AG04449 (cell line): ENCODE measurements around the gene RER1.
"Not testable (repeated sequence)": the region's sequence is repeated elsewhere in the genome, so short reads cannot be mapped to it uniquely, and the experiment has no call there.

Experiments used
- CTCF ChIA-PET: fragments of 350-600 bp; formaldehyde crosslinking; extraction: SDS; loops from one replicate; lab custom pipeline; 2021; ENCODE audit warnings: antibody characterized with exemption; lab: Yijun Ruan, JAX
- POLR2A ChIA-PET: fragments of 400-600, 350-600 bp; formaldehyde crosslinking; extraction: SDS; loops from one replicate; lab custom pipeline; 2020; ENCODE audit warnings: antibody characterized with exemption, inconsistent platforms; lab: Yijun Ruan, JAX
- DNase-seq: peaks from one replicate; pipeline ENCODE4 v3.0.0-alpha.2; 2010; ENCODE audit warnings: low read depth, low spot score
- H3K4me3 ChIP-seq: 2 replicates; pipeline ENCODE4 v1.5.1; 2011; ENCODE audit warnings: low read depth, mild to moderate bottlenecking, control low read depth, low read length
- TF ChIP-seq, protein P1 (sequence below): IDR thresholded peaks from one replicate; pipeline ENCODE4 v1.5.1; 2011; ENCODE audit warnings: mild to moderate bottlenecking, moderate library complexity, low read length, control low read depth, inconsistent platforms; ENCODE audit not compliant: insufficient read depth; ENCODE audit errors: missing control alignments

Gene RER1

DNA sequence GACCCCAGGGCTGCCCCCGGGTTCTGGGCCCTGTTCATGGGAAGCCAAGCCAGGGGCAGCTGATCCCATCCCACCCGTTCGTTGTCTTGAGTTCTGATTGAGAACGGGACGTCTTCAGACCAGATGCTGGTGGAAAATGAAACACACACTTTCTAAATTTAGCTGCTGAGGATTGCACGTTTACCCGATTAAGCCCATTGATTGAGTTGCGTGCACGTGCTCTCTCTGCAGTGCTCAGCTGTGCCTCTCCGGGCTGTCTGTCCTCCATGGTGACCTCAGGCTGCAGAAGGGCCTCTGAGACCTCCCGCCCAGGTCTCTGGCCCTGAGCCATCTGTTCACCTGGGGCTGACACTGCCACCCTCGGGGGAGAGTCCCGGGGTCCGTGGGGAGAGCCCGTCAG lies 47.7 kb downstream of the RER1 start:
- TF ChIP-seq, protein P1, sequence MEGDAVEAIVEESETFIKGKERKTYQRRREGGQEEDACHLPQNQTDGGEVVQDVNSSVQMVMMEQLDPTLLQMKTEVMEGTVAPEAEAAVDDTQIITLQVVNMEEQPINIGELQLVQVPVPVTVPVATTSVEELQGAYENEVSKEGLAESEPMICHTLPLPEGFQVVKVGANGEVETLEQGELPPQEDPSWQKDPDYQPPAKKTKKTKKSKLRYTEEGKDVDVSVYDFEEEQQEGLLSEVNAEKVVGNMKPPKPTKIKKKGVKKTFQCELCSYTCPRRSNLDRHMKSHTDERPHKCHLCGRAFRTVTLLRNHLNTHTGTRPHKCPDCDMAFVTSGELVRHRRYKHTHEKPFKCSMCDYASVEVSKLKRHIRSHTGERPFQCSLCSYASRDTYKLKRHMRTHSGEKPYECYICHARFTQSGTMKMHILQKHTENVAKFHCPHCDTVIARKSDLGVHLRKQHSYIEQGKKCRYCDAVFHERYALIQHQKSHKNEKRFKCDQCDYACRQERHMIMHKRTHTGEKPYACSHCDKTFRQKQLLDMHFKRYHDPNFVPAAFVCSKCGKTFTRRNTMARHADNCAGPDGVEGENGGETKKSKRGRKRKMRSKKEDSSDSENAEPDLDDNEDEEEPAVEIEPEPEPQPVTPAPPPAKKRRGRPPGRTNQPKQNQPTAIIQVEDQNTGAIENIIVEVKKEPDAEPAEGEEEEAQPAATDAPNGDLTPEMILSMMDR: no peak
- ChIA-PET CTCF (no interaction called here), POLR2A (interaction anchor here (1.2 kb wide), 1 partner anchor 86 kb away, joined by 3 read pairs; no protein-coding TSS in a partner anchor)
- no peak overlapping the region for H3K4me3 ChIP-seq
- DNase-seq: no peak

DNA sequence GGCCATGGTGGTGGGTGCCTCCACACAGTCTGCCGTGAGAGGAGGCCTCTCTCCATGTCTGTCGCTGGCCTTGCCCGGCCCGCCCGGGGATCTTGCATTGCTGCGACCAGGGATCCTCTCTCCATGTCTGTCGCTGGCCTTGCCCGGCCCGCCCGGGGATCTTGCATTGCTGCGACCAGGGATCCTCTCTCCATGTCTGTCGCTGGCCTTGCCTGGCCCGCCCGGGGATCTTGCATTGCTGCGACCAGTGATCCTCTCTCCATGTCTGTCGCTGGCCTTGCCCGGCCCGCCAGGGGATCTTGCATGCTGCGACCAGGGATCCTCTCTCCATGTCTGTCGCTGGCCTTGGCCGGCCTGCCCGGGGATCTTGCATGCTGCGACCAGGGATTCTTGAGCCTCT lies 48.7 kb downstream of the RER1 start:
- H3K4me3 ChIP-seq, DNase-seq, POLR2A ChIA-PET, CTCF ChIA-PET: not testable (repeated sequence)

DNA sequence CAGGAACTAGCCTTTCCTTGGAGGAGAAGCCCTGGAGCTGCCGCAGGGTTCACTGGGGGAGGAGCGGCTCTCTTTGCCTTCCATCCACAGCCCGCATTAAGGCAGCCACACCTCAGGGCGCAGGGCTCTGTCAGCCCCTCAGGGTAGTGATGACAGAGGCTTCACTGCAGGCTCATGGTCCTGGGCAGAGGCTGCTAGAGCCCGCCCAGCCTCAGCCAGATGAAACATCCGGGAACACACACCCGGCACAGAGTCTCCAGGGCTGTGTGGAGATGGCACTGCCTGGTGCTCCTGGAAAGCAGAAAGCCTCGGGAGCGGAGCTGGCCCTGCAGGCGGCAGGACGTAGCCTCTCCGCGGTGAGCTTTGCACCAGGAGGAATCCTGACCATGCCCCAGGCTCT lies 50.1 kb downstream of the RER1 start:
- no peak for DNase-seq
- ChIA-PET POLR2A (no interaction called here), CTCF (no interaction called here)
- no peak overlapping the region for H3K4me3 ChIP-seq
- TF ChIP-seq, protein P1: no peak

DNA sequence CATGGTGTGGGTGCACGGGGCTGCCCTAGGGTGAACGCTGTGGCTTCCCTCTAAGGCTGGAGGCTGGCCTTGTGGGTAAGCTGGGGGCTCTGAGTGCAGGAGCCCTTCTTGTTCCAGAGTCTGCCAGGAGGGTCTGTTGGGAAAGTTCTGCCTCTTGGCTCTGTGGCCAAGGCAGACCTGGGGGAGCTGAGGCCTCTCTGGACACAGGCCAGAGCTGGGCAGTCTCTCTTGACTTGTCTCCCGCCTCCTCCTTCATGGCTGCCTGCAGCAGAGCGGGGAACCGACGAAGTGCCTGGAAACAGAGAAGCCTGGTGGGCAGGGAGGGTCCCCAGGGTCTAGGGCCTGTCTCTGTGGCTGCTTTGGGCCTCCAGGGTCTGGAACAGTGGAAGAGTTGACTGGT lies 51.0 kb downstream of the RER1 start:
- no peak for DNase-seq
- CTCF ChIA-PET: interaction anchor here (1.5 kb wide), 1 partner anchor 106 kb away, joined by 5 read pairs; no protein-coding TSS in a partner anchor
- H3K4me3 ChIP-seq: no peak overlapping the region
- POLR2A ChIA-PET: no interaction called here
- TF ChIP-seq, protein P1: no peak

DNA sequence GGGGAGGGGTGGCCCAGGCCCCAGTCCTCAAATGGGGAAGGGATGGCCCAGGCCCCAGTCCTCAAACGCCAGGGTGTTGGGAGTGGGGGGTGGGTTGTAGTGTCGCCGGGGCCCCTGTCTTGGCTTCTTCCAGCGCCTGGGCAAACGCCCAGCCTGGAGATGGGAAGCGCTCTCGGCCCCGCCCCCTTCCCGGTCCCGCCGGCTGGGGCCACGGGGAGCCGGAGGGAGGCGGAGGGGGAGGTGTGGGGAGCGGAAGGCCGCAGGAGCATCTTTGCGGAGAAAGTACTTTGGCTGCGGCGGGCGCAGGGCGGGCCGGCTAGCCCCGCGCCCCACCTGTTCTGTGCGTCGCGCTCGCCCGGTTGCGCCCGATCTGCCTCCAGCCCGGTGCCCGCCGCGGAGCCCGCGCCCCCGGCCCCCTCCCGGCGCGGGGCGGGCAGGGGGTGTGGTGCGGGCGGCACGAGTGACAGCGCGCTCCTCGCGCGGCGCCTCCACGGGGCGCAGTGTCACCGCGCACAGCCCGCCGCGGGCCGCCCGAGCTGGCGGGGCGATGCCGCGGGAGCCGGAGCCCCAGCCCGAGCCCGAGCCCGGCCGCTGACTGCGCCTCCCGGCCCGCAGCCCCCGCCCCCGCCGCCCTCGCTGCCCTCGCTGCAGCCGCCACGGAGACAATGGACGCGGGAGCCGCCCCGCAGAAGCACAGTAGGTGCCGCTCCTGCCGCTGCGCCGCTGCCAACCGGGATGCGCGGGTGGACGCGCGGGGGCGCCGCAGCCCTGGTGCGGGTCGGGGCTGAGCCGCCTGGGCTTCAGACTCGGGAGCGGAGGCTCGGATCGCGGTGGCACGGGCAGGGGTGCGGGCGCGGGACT lies 51.9 kb downstream of the RER1 start:
- peak overlapping the region; percentile 18; the same call in 1 of the 2 replicates for H3K4me3 ChIP-seq
- ChIA-PET POLR2A (no interaction called here), CTCF (interaction anchor here (1.0 to 1.7 kb wide), 3 partner anchors 20 to 105 kb away, joined by 3 to 5 read pairs (median 5); partner anchors contain the start of gene PANK4)
- no peak for DNase-seq
- TF ChIP-seq, protein P1: peak; percentile 41

DNA sequence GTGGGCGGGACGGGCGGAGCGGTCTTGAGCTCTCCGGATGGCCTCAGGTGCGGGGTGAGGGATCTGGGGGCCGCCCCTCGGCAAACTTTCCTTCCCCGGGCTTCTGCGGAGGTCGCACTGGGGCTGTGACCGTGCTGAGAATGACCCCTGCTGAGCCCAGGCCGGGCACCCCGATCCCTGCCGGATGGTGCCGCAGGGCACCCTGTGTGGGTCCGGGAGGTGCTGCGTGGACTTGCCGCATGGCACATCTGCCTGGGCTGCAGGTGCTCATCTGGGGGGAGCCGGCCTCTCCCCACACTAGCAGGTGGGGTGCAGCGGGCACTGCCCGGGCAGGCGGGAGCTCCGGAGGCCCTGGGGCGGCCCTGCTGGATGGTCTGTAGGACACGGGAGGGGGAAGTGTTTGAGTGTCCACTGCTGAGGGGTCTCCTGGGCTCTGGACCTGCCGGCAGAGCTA lies 52.5 kb downstream of the RER1 start:
- peak overlapping the region; percentile 18; the same call in 1 of the 2 replicates for H3K4me3 ChIP-seq
- TF ChIP-seq, protein P1: no peak
- ChIA-PET POLR2A (no interaction called here), CTCF (interaction anchor here (1.0 to 1.7 kb wide), 3 partner anchors 21 to 104 kb away, joined by 3 to 5 read pairs (median 5); partner anchors contain the start of gene PANK4)
- DNase-seq: no peak
